Activated T-helper 17 cell treated with anti-CD3 and anti-CD28 coated beads, Interleukin-2, amount 50 U/mL, for 72 hours (primary cell): ENCODE results near the gene ANTXR1. TPM values are rescaled to one million over a fixed set of nuclear protein-coding genes. Genes with fewer than 3 reads are reported as not detected.
"Not testable (repeated sequence)": the region's sequence is repeated elsewhere in the genome, so short reads cannot be mapped to it uniquely, and the experiment has no call there.

Experiments used
- ATAC-seq: fragments of 150-1000 bp; cut with Tn5 transposase; replicated peaks from 2 replicates; pipeline ENCODE4 v1.10.0; 2021; ENCODE audit warnings: mild to moderate bottlenecking, moderate library complexity
- H3K27ac Mint-ChIP-seq: one replicate; pipeline ENCODE4 v1.8.0; 2022; ENCODE audit warnings: mixed read lengths
- H3K27me3 Mint-ChIP-seq: one replicate; pipeline ENCODE4 v1.8.0; 2022; ENCODE audit warnings: mixed read lengths
- H3K36me3 Mint-ChIP-seq: one replicate; pipeline ENCODE4 v1.8.0; 2022; ENCODE audit warnings: low read depth, mild to moderate bottlenecking, mixed read lengths
- H3K4me1 Mint-ChIP-seq: one replicate; pipeline ENCODE4 v1.8.0; 2022; ENCODE audit warnings: mixed read lengths
- H3K4me3 Mint-ChIP-seq: one replicate; pipeline ENCODE4 v1.8.0; 2022; ENCODE audit warnings: mild to moderate bottlenecking, mixed read lengths
- H3K9me3 Mint-ChIP-seq: one replicate; pipeline ENCODE4 v1.8.0; 2022; ENCODE audit warnings: mixed read lengths
- total RNA-seq, 2 donors: library from RNA; stranded (reverse); gene quantifications; one replicate each; pipeline ENCODE4 v1.2.3, GENCODE V29; 2022

The ANTXR1 gene
- total RNA-seq, 2 donors from 2014 or later, result 0.11 TPM; not detected in 1

DNA sequence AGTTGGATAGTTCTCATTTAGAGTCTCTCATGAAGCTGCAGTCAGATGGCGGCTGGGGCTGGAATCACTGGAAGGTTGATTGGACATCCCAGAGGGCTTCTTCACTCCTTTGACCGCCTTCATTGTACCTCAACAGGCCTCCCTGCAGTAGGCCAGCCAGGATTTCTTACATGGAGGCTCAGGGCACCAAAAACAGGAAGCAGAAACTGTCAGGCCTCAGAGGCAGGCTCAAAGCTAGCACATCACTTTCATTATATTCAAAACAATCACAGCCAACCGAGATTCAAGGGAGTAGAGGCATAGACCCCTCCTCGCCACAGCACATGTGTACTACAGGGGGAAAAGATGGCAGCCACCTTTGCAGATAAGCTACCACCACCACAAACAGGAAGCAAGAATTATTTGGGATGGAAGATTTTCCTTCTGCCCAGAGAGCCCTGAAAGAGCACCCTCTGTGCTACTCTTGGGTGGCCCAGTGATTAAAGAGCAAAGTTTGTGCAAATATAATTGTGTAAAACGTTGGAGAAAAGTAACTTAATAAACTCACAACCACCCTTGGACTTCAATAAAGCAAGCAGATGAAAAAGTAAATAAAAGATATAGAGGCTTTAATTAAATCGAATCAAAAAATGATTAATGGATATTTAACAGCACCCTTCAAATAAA lies 218.8 kb downstream of the ANTXR1 start:
- peaks cover 30% of the 10 kb centered on the region for H3K27me3 Mint-ChIP-seq
- no peak for ATAC-seq
- no peaks in the 10 kb centered on the region for H3K4me1 Mint-ChIP-seq
- no peak overlapping the region for H3K4me3 Mint-ChIP-seq
- H3K36me3 Mint-ChIP-seq, result no peaks in the 10 kb centered on the region
- no peak overlapping the region for H3K27ac Mint-ChIP-seq
- peaks cover 3% of the 10 kb centered on the region for H3K9me3 Mint-ChIP-seq

DNA sequence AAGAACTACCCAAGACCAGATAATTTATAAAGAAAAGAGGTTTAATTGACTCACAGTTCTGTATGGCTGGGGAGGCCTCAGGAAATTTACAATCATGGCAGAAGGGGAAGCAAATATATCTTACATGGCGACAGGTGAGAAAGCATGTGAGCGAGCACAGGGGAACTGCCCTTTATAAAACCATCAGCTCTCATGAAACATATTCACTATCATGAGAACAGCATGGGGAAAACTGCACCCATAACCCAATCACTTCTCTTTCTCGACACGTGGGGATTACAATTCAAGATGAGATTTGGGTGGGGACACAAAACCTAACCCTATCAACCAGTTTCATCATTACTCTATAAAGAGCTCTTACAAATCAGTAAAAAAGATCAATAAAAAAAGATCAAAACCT lies 222.9 kb downstream of the ANTXR1 start:
- not testable (repeated sequence) for ATAC-seq, H3K9me3 Mint-ChIP-seq, H3K36me3 Mint-ChIP-seq, H3K27ac Mint-ChIP-seq, H3K4me3 Mint-ChIP-seq, H3K4me1 Mint-ChIP-seq
- H3K27me3 Mint-ChIP-seq, result peaks cover 27% of the 10 kb centered on the region

DNA sequence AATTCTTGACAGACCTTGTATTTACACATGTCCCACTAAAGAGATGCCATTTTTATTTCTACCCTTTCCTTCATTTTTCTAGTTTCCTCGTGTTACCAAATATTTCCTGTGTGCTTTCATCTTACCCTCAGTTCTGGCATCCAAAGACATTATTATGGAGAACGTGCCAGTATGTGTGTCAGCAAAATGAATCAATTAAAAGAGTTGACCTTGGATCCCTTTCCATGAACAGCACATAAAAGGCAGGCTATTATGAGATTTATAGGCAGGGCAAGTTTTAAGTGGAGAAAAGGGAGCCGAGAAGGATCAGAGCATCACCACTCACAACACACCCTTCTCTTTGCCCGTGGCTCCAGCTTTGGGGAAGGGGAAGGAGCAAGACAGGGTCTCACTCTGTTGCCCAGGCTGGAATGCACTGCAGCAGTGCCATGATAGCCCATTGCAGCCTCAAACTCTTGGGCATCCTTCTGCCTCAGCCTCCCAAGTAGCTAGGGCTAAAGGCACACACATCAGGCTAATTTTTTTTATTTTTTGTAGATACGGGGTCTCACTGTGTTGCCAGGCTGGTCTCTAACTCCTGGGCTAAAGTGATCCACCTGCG lies 224.2 kb downstream of the ANTXR1 start:
- ATAC-seq, result no peak
- H3K4me3 Mint-ChIP-seq, result no peak overlapping the region
- no peak overlapping the region for H3K27ac Mint-ChIP-seq
- H3K4me1 Mint-ChIP-seq, result no peaks in the 10 kb centered on the region
- no peaks in the 10 kb centered on the region for H3K36me3 Mint-ChIP-seq
- peaks cover 17% of the 10 kb centered on the region for H3K27me3 Mint-ChIP-seq
- H3K9me3 Mint-ChIP-seq, result no peaks in the 10 kb centered on the region

DNA sequence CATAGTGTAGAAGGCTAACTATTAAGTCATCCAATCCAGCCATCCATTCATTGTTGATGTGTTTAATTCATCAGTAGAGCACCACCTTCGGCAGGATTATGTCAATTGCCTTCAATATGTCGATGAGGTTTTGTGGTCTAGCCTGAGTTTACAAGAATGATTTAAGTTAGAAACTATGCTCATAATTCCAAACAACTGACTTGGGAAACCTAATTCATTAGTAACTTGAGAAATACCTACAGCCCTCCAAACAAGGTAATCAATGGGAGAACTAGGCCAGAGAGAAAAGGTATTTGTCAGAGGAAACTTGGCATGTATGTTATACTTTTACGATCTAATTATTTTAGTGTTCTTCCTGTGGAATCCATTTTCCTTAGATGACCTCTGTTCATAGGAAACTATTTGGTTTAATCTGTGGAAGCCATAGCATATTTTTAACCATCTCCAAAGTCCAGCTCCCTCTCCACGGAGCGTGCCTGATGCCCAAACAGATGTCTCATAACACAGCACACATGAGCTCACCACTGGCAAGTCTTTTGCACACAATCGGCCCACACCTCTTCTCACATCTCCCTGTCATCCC lies 225.6 kb downstream of the ANTXR1 start:
- Mint-ChIP-seq H3K27me3 (peaks cover 26% of the 10 kb centered on the region), H3K4me3 (no peak overlapping the region), H3K4me1 (no peaks in the 10 kb centered on the region), H3K36me3 (no peaks in the 10 kb centered on the region), H3K27ac (no peak overlapping the region), H3K9me3 (no peaks in the 10 kb centered on the region)
- ATAC-seq, result no peak

DNA sequence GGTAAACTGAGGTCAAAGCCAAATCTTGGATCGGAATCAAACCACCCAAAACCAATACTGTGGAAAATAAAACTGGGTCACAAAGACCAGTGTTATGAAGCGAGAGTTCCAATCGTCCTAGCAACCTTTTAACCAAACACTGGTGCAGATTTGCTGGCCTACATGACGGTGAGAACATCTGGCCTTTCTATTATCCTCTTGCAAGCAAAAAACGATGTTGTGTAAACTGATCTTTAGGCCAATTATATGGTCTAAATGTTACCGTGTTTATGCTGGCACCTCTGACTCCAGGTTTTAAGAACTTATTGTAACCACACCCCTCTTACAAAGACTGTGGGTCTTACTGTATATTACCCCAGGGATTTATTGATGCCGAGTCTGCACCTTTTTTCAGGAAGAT lies 228.1 kb downstream of the ANTXR1 start:
- Mint-ChIP-seq H3K4me3 (no peak overlapping the region), H3K27ac (no peak overlapping the region), H3K27me3 (peaks cover 25% of the 10 kb centered on the region), H3K36me3 (no peaks in the 10 kb centered on the region), H3K9me3 (no peaks in the 10 kb centered on the region), H3K4me1 (no peaks in the 10 kb centered on the region)
- ATAC-seq, result no peak

DNA sequence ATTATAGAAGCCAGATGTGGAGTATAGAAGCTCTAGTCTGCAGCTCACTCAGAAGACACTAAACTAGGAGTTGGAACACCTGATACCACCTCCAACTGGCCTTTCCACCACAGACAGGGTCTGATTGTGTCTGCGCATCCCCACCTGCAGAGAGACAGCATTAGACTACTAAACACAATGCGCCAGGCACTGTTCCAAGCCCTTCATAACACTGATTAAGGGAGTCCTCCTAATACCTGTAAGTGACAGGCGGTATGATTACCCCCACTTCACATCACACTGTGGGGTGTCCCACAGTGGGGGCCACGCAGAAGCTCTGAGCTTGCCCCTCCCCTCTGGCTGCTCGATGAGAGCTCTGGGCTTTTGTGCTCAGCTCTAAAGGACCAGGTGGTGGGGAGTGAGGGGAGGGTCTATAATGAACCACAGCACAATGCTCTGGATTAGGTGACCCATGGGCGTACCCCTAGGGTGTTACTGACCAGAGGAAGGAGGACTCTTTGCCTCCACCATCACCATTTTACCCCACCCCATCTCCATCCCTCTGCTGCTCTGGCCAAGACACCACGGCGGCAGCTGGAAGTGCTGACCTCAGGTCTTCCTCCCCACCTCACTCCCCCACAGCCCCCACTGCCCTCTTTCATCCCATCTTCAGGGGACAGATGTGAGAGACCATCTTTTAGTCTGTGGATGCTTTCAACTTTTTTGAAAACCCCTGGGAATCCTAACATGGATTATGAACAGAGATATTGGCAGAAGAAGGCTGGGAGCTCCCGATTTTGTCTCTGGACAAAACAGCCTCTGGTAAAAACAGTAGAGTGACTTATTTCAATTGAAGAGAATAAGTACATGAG lies 228.9 kb downstream of the ANTXR1 start:
- Mint-ChIP-seq H3K4me3 (no peak overlapping the region), H3K36me3 (no peaks in the 10 kb centered on the region), H3K4me1 (no peaks in the 10 kb centered on the region), H3K9me3 (no peaks in the 10 kb centered on the region), H3K27me3 (peaks cover 29% of the 10 kb centered on the region), H3K27ac (no peak overlapping the region)
- no peak for ATAC-seq

DNA sequence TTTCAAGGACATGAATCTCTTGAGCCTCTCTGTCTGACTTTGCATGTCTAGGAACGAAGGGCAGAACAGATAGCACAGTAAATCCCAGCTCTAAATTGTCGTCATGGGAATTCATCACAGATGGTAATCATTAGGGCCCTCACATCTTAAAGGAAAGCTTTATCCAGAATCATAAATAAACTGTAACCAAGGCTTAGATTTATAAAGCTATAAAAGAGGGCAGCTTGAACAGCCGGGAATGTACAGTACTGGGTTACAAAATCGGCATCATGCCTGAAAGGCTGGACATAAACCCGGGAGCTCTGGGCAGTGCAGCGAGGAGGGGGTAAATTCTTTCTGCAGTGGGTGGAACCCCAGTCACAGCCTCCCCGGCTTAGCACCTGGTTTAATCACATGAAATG lies 229.7 kb downstream of the ANTXR1 start:
- H3K9me3 Mint-ChIP-seq, result no peaks in the 10 kb centered on the region
- no peak for ATAC-seq
- no peak overlapping the region for H3K4me3 Mint-ChIP-seq
- no peaks in the 10 kb centered on the region for H3K4me1 Mint-ChIP-seq
- no peak overlapping the region for H3K27ac Mint-ChIP-seq
- H3K27me3 Mint-ChIP-seq, result peaks cover 34% of the 10 kb centered on the region
- H3K36me3 Mint-ChIP-seq, result no peaks in the 10 kb centered on the region

DNA sequence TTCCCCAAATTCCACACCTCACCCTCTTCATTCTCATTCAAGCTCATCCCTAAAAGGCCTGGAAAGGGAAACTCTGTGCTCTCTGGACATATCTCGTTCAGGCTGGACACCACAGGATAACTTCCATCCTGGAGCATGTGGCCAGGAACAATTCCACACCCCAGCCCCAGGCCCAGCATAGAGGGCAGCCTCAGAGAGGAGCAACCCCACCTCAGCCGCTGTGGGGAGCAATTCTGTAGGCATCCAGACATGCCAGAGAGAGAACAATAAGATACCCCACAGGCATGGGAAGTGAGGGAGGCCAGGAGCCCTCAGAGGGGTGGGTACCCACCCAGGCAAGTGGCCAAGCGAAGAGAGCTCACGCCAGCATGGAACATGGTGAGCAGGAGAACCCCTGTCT lies 230.7 kb downstream of the ANTXR1 start:
- no peaks in the 10 kb centered on the region for H3K36me3 Mint-ChIP-seq
- H3K4me3 Mint-ChIP-seq, result no peak overlapping the region
- no peaks in the 10 kb centered on the region for H3K9me3 Mint-ChIP-seq
- no peak for ATAC-seq
- H3K4me1 Mint-ChIP-seq, result no peaks in the 10 kb centered on the region
- H3K27me3 Mint-ChIP-seq, result peaks cover 36% of the 10 kb centered on the region
- no peak overlapping the region for H3K27ac Mint-ChIP-seq

DNA sequence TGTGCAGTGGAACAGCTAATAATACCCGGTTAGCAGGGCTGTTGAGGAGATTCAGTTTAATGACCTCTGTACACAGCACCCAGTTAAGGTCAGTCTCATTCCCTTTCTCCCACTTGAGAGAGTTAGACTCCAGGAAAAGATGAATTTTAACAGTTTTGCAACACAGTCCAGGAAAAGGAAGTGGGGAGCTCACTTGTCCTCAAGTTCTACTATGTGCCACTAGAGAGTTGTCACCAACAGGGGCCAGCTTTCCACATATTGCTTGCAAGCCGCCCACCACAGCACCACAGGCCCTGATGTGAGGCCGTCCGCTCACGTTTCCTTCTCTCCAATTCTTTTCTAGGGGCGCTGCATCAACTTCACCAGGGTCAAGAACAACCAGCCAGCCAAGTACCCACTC lies 231.9 kb downstream of the ANTXR1 start:
- no peaks in the 10 kb centered on the region for H3K4me1 Mint-ChIP-seq
- H3K9me3 Mint-ChIP-seq, result no peaks in the 10 kb centered on the region
- no peak overlapping the region for H3K4me3 Mint-ChIP-seq
- no peaks in the 10 kb centered on the region for H3K36me3 Mint-ChIP-seq
- H3K27ac Mint-ChIP-seq, result no peak overlapping the region
- peaks cover 36% of the 10 kb centered on the region for H3K27me3 Mint-ChIP-seq
- ATAC-seq, result no peak

DNA sequence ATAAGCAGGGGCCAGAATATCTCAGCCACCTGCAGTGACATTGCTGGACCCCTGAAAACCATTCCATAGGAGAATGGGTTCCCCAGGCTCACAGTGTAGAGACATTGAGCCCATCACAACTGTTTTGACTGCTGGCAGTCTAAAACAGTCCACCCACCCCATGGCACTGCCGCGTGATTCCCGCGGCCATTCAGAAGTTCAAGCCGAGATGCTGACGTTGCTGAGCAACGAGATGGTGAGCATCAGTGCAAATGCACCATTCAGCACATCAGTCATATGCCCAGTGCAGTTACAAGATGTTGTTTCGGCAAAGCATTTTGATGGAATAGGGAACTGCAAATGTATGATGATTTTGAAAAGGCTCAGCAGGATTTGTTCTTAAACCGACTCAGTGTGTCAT lies 234.6 kb downstream of the ANTXR1 start:
- Mint-ChIP-seq H3K4me1 (no peaks in the 10 kb centered on the region), H3K27ac (no peak overlapping the region), H3K9me3 (no peaks in the 10 kb centered on the region), H3K36me3 (no peaks in the 10 kb centered on the region), H3K4me3 (no peak overlapping the region), H3K27me3 (peaks cover 38% of the 10 kb centered on the region)
- ATAC-seq, result no peak

DNA sequence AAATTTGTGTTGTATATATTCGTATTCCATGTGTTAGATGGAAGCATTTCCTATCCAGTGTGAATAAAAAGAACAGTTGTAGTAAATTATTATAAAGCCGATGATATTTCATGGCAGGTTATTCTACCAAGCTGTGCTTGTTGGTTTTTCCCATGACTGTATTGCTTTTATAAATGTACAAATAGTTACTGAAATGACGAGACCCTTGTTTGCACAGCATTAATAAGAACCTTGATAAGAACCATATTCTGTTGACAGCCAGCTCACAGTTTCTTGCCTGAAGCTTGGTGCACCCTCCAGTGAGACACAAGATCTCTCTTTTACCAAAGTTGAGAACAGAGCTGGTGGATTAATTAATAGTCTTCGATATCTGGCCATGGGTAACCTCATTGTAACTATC lies 235.3 kb downstream of the ANTXR1 start:
- no peaks in the 10 kb centered on the region for H3K9me3 Mint-ChIP-seq
- no peaks in the 10 kb centered on the region for H3K4me1 Mint-ChIP-seq
- H3K36me3 Mint-ChIP-seq, result no peaks in the 10 kb centered on the region
- no peak for ATAC-seq
- H3K27me3 Mint-ChIP-seq, result peaks cover 39% of the 10 kb centered on the region
- H3K4me3 Mint-ChIP-seq, result no peak overlapping the region
- no peak overlapping the region for H3K27ac Mint-ChIP-seq

DNA sequence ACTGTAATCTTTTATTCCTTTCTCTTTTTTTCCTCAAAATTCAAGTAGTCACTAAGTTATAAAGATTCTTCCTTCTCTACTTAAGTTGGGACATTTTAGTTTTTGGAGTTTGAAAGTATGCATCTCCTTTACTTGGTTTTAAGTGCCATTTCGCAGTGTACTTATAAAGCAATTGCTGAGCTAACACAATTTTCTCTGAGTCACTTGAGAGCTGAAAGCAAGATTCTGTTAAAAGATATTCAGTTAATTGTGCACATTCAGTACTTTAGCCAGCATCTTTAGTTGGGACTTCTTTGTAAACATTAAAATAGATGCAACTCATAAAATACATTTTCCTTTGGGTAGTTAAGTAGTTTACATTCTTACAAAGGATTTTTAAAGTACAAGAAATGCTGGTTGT lies 238.0 kb downstream of the ANTXR1 start:
- H3K4me1 Mint-ChIP-seq, result no peaks in the 10 kb centered on the region
- H3K4me3 Mint-ChIP-seq, result no peak overlapping the region
- H3K9me3 Mint-ChIP-seq, result no peaks in the 10 kb centered on the region
- peaks cover 44% of the 10 kb centered on the region for H3K27me3 Mint-ChIP-seq
- no peak overlapping the region for H3K27ac Mint-ChIP-seq
- no peaks in the 10 kb centered on the region for H3K36me3 Mint-ChIP-seq
- no peak for ATAC-seq

DNA sequence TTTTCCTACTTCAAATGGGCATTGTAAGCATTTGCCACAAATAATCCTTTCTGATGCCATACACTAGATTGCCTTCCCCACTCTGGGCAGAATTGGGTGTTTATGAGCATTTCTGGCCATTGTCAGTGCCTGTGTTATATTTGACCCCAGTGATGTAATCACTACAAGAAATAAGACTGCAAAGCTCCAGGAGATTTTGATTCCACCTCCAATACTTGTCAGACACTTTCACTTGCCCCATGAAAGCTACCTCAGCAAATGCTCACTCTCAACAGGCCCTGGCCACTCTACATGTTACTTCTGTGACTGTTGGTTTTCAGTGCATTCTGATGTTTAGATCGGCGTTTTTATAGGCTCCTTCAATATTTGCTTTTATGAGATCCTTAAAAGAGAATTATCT lies 239.0 kb downstream of the ANTXR1 start:
- Mint-ChIP-seq H3K4me1 (no peaks in the 10 kb centered on the region), H3K27me3 (peaks cover 43% of the 10 kb centered on the region), H3K4me3 (no peak overlapping the region), H3K27ac (no peak overlapping the region), H3K9me3 (no peaks in the 10 kb centered on the region), H3K36me3 (no peaks in the 10 kb centered on the region)
- ATAC-seq, result no peak

DNA sequence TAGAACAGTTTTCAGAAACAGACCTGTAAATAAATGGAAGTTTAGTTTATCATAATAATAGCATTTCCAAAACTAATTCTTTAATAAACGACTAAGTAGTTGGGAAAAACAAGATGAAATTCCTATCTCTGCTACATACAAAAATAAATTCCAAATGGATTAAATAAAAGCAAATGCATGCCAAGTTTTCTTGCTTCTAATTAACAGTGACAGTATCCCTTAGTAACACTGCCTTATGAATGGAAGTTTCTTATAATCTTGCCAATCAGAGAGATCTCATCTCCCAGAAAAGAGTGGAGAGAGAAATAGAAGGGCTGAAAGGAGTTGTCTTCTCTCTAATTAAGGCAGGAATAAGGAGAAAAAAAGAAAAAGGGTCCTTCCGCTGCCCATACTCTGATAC lies 240.1 kb downstream of the ANTXR1 start:
- no peaks in the 10 kb centered on the region for H3K4me1 Mint-ChIP-seq

More for the DNA sequence above, 240.1 kb downstream of the ANTXR1 start:
- H3K9me3 Mint-ChIP-seq, result no peaks in the 10 kb centered on the region
- no peaks in the 10 kb centered on the region for H3K36me3 Mint-ChIP-seq
- peaks cover 35% of the 10 kb centered on the region for H3K27me3 Mint-ChIP-seq
- H3K27ac Mint-ChIP-seq, result no peak overlapping the region
- ATAC-seq, result no peak
- no peak overlapping the region for H3K4me3 Mint-ChIP-seq
